ENCODE results near the gene TIPARP. TPM values are rescaled to one million over a fixed set of nuclear protein-coding genes. Genes with fewer than 3 reads are reported as not detected.

TIPARP gene, protein sequence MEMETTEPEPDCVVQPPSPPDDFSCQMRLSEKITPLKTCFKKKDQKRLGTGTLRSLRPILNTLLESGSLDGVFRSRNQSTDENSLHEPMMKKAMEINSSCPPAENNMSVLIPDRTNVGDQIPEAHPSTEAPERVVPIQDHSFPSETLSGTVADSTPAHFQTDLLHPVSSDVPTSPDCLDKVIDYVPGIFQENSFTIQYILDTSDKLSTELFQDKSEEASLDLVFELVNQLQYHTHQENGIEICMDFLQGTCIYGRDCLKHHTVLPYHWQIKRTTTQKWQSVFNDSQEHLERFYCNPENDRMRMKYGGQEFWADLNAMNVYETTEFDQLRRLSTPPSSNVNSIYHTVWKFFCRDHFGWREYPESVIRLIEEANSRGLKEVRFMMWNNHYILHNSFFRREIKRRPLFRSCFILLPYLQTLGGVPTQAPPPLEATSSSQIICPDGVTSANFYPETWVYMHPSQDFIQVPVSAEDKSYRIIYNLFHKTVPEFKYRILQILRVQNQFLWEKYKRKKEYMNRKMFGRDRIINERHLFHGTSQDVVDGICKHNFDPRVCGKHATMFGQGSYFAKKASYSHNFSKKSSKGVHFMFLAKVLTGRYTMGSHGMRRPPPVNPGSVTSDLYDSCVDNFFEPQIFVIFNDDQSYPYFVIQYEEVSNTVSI
- total RNA-seq, result 10 to 100 TPM; 10.2 to 19.5 (median 16.4) TPM
- long read RNA-seq, partial matches to known transcripts, result 2 of 3 reads
- long read RNA-seq, other reads (novel, unspliced or antisense), result 1 of 3 reads

DNA sequence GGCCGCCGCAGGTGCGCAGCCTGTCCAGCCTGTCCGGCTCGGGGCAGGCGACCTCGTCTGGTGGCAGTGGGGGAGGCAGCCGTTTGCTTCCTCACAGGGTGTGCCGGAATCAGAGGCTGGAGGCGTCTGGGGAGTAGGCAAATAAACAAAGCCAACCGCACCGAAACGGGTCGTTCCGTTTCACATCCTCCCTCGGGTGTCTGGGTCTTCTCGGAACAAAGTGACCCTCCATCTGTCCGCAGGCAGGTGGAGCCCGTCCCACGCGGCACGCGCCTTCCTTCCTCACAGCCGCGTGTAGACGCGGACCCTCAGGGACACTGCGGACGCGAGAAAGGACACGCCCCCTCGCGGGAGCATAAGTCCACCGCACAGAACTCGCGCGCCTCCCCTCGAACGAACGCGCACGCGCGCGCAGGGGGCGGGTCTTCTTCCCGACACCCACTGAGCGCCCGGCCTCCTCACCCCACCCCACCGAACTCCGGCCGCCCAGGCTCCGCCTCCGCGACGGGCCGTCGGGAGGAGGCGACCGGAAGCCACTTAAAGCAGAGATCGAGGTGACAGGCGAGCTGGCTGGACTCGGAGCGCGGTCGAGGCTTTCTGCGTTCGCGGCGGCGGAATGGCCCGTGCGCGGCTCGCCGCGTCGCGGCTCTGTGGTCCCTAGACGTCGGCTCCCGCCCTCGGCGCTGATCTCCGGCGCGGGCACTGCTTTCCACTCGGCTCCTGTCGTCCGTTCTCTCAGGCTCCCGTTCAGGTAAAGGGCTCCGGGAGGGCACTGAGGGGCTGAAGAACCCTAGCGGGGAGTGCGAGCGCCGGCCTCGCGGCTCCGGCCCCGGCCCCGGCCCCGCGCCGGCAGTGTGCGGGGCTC lies at the start of gene TIPARP:
TIPARP (plus strand) TSS at position 545 of the 865 bp plus-strand sequence. CDS start 3,108 bp downstream, outside the sequence.
- no peaks in the 10 kb centered on the region for H3K27me3 ChIP-seq
- DNase-seq (peak; percentile 100), ATAC-seq (peak; percentile 92 to 96 (median 93))
- 0% methylated on average over 5 of the region's 105 CpGs for WGBS (ENCODE audit: insufficient coverage, low coverage, low lambda C conversion rate, missing lambda C conversion rate)
- H3K9me3 ChIP-seq, result no peaks in the 10 kb centered on the region
- intact Hi-C loops (cut with DNase I), result loop anchor here (10.0 kb wide), 3 partner anchors 119 to 461 kb away; partner anchors contain the start of gene SSR3 (in 2 of the 2)
- H3K4me1 ChIP-seq, result peaks cover 0 to 20% (median 7%) of the 10 kb centered on the region in 4 donors
- peaks cover 0 to 16% (median 5%) of the 10 kb centered on the region in 4 donors for H3K36me3 ChIP-seq
- peak within 1 kb of the TSS; percentile 72 to 89 (median 78) for H3K4me3 ChIP-seq
- TF ChIP-seq POLR2A (IDR thresholded peaks at IDR 0.05) (peak; percentile 100), CTCF (IDR thresholded peaks at IDR 0.05) (peak; percentile 64 to 80 (median 71))
- H3K27ac ChIP-seq, result peak within 1 kb of the TSS; percentile 92 to 94 (median 93)

- H3K27me3 ChIP-seq, result no peaks in the 10 kb centered on the region
- ATAC-seq, result peak in 1 of 4 donors; percentile 38
- H3K27ac ChIP-seq, result no peak overlapping the region
Measured at GRCh38 chr3:156626104-156626503, 48.3 kb upstream of the TIPARP start.

DNA sequence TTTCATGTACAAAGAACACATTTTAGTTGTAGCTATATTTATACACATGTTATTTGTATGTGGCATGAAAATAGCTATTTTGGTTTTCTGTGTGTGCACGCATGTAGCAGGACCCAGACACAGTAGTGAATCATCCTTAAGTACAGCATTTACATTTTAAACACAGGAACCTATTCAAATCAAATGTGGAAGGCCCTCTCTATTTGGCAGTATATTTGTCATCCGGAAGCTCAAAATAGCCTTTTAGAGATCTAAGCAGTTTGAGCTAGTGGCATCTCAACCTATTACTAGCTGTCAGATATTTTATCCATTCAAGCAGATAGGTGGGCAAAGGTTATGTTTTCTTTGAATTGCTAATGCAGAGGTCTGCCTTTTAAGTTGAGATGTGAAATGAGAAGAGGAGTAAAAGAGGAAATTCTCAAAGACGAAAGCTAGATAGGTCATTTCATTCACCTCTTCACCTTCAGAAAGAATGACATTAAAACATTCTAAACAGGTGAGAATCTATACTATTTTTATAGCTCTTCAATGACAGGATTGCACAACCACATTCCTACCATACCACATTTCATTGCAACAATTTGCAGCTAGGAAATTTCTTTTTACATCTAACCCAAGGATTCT lies 46.3 kb upstream of the TIPARP start:
- intact Hi-C loops (cut with DNase I), result no loop called here
- no peaks in the 10 kb centered on the region for H3K9me3 ChIP-seq
- DNase-seq (no peak), ATAC-seq (peak in 3 of 4 donors; percentile 35 to 78 (median 51))
- H3K27ac ChIP-seq, result no peak overlapping the region
- H3K27me3 ChIP-seq, result no peaks in the 10 kb centered on the region
- H3K36me3 ChIP-seq, result no peaks in the 10 kb centered on the region
- no peak overlapping the region for H3K4me3 ChIP-seq
- TF ChIP-seq CTCF (IDR thresholded peaks at IDR 0.05) (no peak), POLR2A (IDR thresholded peaks at IDR 0.05) (no peak)
- H3K4me1 ChIP-seq, result peaks cover 0 to 4% (median under 1%) of the 10 kb centered on the region in 4 donors
- WGBS (ENCODE audit: insufficient coverage, low coverage, low lambda C conversion rate, missing lambda C conversion rate), result 54% methylated on average over 3 of the region's 3 CpGs

More at GRCh38 chr3:156626104-156626503, 48.3 kb upstream of the TIPARP start:
- H3K36me3 ChIP-seq, result no peaks in the 10 kb centered on the region
- H3K9me3 ChIP-seq, result no peaks in the 10 kb centered on the region
- WGBS (ENCODE audit: insufficient coverage, low coverage, low lambda C conversion rate, missing lambda C conversion rate), result 67% methylated on average over 2 of the region's 5 CpGs
- H3K4me1 ChIP-seq, result peaks cover 0 to 4% (median under 1%) of the 10 kb centered on the region in 4 donors
- intact Hi-C loops (cut with DNase I), result no loop called here
- TF ChIP-seq CTCF (IDR thresholded peaks at IDR 0.05) (no peak), POLR2A (IDR thresholded peaks at IDR 0.05) (no peak)
- no peak overlapping the region for H3K4me3 ChIP-seq
- DNase-seq, result no peak

All from right lobe of liver (tissue), 6 donors.